ENCODE data around the gene THUMPD2.

DNA sequence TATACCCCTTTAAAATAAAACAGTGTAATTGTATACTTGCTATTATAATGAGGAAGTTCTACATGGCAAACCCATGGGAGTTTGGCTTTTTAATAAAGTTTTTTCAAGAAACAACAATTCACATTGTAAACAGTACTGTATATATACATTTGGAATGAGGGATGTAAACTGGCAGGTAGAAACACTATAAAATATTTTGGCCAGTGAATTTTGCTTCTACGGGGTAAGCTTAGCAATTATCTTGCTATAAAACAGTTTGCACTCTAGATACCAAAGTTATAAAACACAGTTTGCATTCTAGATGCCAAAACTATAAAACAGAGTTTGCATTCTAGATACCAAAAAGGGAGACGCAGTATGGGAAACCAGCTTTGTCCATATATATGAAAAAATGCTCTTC lies 16.6 kb downstream of the THUMPD2 start:
- TF ChIP-seq CTCF (IDR thresholded peaks at IDR 0.05; ENCODE audit: low read depth, low read length, poor library complexity, severe bottlenecking): no peak
- TF ChIP-seq EZH2phosphoT487 (IDR thresholded peaks at IDR 0.05; ENCODE audit: borderline replicate concordance, low read length): no peak
